Prostate gland (tissue), 2 donors: ENCODE data around the gene CCDC170.

Experiments
- CTCF ChIP-seq, 4 experiments: fragments of 200-600 bp in 2 of 4; fragments of 450-650 bp in 2 of 4; sonication (generic) in 2 of 4; IDR thresholded peaks; 1 replicate in 3 of 4; 2 replicates in 1 of 4; pipeline ENCODE4 v1.5.1; 2016 to 2019; ENCODE audit warnings: antibody characterized with exemption in 4 of 4, mild to moderate bottlenecking in 2 of 4, moderate library complexity in 2 of 4
- POLR2A ChIP-seq: fragments of 450-650 bp; IDR thresholded peaks from one replicate; pipeline ENCODE4 v1.6.1; 2016; ENCODE audit warnings: antibody characterized with exemption, mild to moderate bottlenecking

GRCh38 chr6:151534576-151534975 lies 40.8 kb downstream of the CCDC170 start:
- TF ChIP-seq CTCF (IDR thresholded peaks at IDR 0.05) (no peak), POLR2A (no peak)
